Upper lobe of left lung (tissue), 4 donors: ENCODE results near the gene TPPP.

Source experiments
- POLR2A ChIP-seq, 4 donors: fragments of 450-650 bp; IDR thresholded peaks; one replicate each; pipeline ENCODE4 v1.5.1; 2016 to 2017; ENCODE audit warnings: antibody characterized with exemption in 4 of 4, mild to moderate bottlenecking in 2 of 4
- POLR2AphosphoS5 ChIP-seq, 2 donors: sonication (generic); formaldehyde crosslinking; IDR thresholded peaks; one replicate each; pipeline ENCODE4 v1.5.1; 2017; ENCODE audit warnings: antibody characterized with exemption in 2 of 2
- TF ChIP-seq, protein P1 (sequence below), 6 experiments: fragments of 450-650 bp in 4 of 6; fragments of 200-600 bp in 2 of 6; sonication (generic) in 2 of 6; IDR thresholded peaks; one replicate each; pipeline ENCODE4 v1.5.1; 2016 to 2019; ENCODE audit warnings: antibody characterized with exemption in 6 of 6

DNA sequence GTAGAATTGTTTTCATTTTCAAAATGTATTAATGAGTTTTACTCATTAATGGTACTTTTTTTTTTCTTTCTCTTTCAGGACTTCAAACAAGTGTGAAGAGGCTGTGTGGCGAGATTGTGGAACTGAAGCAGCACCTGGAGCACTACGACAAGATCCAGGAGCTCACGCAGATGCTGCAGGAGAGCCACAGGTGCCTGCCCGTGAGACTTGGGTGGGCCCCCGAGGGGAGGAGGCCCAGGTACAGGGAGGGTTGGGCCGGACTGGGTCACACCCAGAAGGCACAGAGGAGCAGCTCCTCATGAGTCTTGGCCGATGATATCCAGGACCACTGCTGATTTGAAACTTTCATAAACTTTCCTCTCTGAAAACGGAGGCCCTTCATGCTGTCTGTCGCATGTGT lies 45.4 kb downstream of the TPPP start:
- TF ChIP-seq, protein P1, sequence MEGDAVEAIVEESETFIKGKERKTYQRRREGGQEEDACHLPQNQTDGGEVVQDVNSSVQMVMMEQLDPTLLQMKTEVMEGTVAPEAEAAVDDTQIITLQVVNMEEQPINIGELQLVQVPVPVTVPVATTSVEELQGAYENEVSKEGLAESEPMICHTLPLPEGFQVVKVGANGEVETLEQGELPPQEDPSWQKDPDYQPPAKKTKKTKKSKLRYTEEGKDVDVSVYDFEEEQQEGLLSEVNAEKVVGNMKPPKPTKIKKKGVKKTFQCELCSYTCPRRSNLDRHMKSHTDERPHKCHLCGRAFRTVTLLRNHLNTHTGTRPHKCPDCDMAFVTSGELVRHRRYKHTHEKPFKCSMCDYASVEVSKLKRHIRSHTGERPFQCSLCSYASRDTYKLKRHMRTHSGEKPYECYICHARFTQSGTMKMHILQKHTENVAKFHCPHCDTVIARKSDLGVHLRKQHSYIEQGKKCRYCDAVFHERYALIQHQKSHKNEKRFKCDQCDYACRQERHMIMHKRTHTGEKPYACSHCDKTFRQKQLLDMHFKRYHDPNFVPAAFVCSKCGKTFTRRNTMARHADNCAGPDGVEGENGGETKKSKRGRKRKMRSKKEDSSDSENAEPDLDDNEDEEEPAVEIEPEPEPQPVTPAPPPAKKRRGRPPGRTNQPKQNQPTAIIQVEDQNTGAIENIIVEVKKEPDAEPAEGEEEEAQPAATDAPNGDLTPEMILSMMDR (IDR thresholded peaks at IDR 0.05), result no peak
- no peak for TF ChIP-seq POLR2A (IDR thresholded peaks at IDR 0.05)
- TF ChIP-seq POLR2AphosphoS5 (IDR thresholded peaks at IDR 0.05), result no peak
